HepG2 (cell line): ENCODE results near the gene LIF. TPM values are rescaled to one million over a fixed set of nuclear protein-coding genes. Genes with fewer than 3 reads are reported as not detected.
A peak's percentile ranks its signal among the peaks of the same experiment; 100 is the strongest.

ENCODE experiments used
- ATAC-seq: fragments of 200-7000 bp; cut with Tn5 transposase; 3 replicates; pipeline ENCODE4 v1.9.1; 2020; ENCODE audit warnings: mild to moderate bottlenecking, moderate library complexity
- BruUV-seq: library from RNA; stranded (reverse); fragments of 400-500 nt; replicated peaks from 2 replicates; lab custom pipeline; 2021; lab: Mats Ljungman, UMichigan
- CTCF ChIA-PET: fragments of 300-600 bp; formaldehyde crosslinking; extraction: SDS; loops from one replicate; lab custom pipeline; 2021; ENCODE audit warnings: low total read pairs, inconsistent platforms, low intra/inter-chr PET ratio; lab: Yijun Ruan, JAX
- POLR2A ChIA-PET: fragments of 350-600 bp; sonication (Branson Sonifier 250); formaldehyde crosslinking; loops from one replicate; lab custom pipeline; 2020; ENCODE audit warnings: antibody characterized with exemption, inconsistent platforms; lab: Yijun Ruan, JAX
- DNase-seq: peaks from one replicate; pipeline ENCODE4 v3.0.0-alpha.2; 2015; ENCODE audit warnings: low spot score
- FAIRE-seq: peaks from 3 replicates; lab custom pipeline; 2011; peaks lifted over from hg19 to GRCh38; lab: Jason Lieb, UNC
- H2AFZ ChIP-seq: one replicate; pipeline ENCODE4 v1.6.1; 2011; ENCODE audit warnings: low read length, inconsistent platforms
- H3K27ac ChIP-seq: fragments of 300-600 bp; 3 replicates; pipeline ENCODE4 v1.8.0; 2011; ENCODE audit warnings: mixed run types, mild to moderate bottlenecking, mixed read lengths, low read length, inconsistent platforms; ENCODE audit not compliant: insufficient read depth; ENCODE audit errors: extremely low read length
- H3K27me3 ChIP-seq, 2 experiments: fragments of 200-600 bp in 1 of 2; 2 replicates in 1 of 2; 3 replicates in 1 of 2; pipeline versions ENCODE4 v1.6.0 to v1.8.0; 2011; ENCODE audit warnings: low read length in 2 of 2, mild to moderate bottlenecking in 2 of 2, moderate library complexity in 2 of 2, inconsistent platforms in 1 of 2; ENCODE audit not compliant: insufficient read depth in 2 of 2, control insufficient read depth in 1 of 2
- H3K36me3 ChIP-seq, 2 experiments: fragments of 200-600 bp in 1 of 2; replicated peaks in 1 of 2; 2 replicates in 1 of 2; 3 replicates in 1 of 2; pipeline versions ENCODE4 v1.5.1 to v1.8.0; 2011; ENCODE audit warnings: low read length in 2 of 2, inconsistent platforms in 1 of 2; ENCODE audit not compliant: insufficient read depth in 2 of 2, control insufficient read depth in 1 of 2
- H3K4me1 ChIP-seq: 2 replicates; pipeline ENCODE4 v1.5.1; 2012; ENCODE audit warnings: low read length, inconsistent platforms; ENCODE audit not compliant: insufficient read depth
- H3K4me2 ChIP-seq: 2 replicates; pipeline ENCODE4 v1.6.0; 2011; ENCODE audit warnings: low read depth, low read length, inconsistent platforms
- H3K4me3 ChIP-seq, 3 experiments: fragments of 200-600 bp in 1 of 3; sonication (generic), shearing (Covaris generic) in 1 of 3; replicated peaks in 1 of 3; 2 replicates each; pipeline ENCODE4 v1.5.1; 2011 to 2016; ENCODE audit warnings: low read length in 3 of 3, inconsistent platforms in 2 of 3, low read depth in 2 of 3, mild to moderate bottlenecking in 2 of 3, control low read depth in 1 of 3, mixed read lengths in 1 of 3; ENCODE audit not compliant: insufficient read depth in 1 of 3
- H3K79me2 ChIP-seq: one replicate; pipeline ENCODE4 v1.6.1; 2011; ENCODE audit warnings: low read length, inconsistent platforms; ENCODE audit not compliant: insufficient read depth
- H3K9ac ChIP-seq: 2 replicates; pipeline ENCODE4 v1.6.0; 2011; ENCODE audit warnings: mild to moderate bottlenecking, low read depth, low read length, inconsistent platforms; ENCODE audit not compliant: insufficient read depth
- H3K9me3 ChIP-seq: 2 replicates; pipeline ENCODE4 v1.5.1; 2012; ENCODE audit warnings: mild to moderate bottlenecking, low read length
- H4K20me1 ChIP-seq: 2 replicates; pipeline ENCODE4 v1.6.0; 2011; ENCODE audit warnings: inconsistent platforms, mild to moderate bottlenecking, low read length, moderate library complexity; ENCODE audit not compliant: insufficient read depth
- HNRNPL ChIP-seq: fragments of 200-400 bp; formaldehyde crosslinking; IDR thresholded peaks from 2 replicates; pipeline ENCODE4 v1.6.1; 2017; ENCODE audit warnings: mild to moderate bottlenecking, low read depth, low read length
- LRRFIP1 ChIP-seq: sonication (generic); formaldehyde crosslinking; conservative IDR thresholded peaks from 2 replicates; pipeline ENCODE4 v1.4.0; 2020; ENCODE audit warnings: missing genetic modification reagents
- PATZ1 ChIP-seq: sonication (generic); formaldehyde crosslinking; IDR thresholded peaks from 2 replicates; pipeline ENCODE4 v1.4.0; 2020; ENCODE audit warnings: missing genetic modification reagents
- RARA ChIP-seq: IDR thresholded peaks from 2 replicates; pipeline ENCODE4 v1.6.1; 2016; ENCODE audit warnings: missing genetic modification reagents, missing compliant biosample characterization
- SOX13 ChIP-seq, 3 experiments: fragments of 450-650 bp in 1 of 3; sonication (generic) in 1 of 3; formaldehyde crosslinking in 1 of 3; IDR thresholded peaks in 2 of 3; conservative IDR thresholded peaks in 1 of 3; 2 replicates each; pipeline versions ENCODE4 v1.5.0 to v1.6.1; 2016 to 2020; ENCODE audit warnings: antibody characterized with exemption in 1 of 3, mild to moderate bottlenecking in 1 of 3, missing compliant biosample characterization in 1 of 3, missing genetic modification reagents in 1 of 3, moderate library complexity in 1 of 3
- WGBS: methylation state at CpG from one replicate; pipeline ENCODE4 v1.1.6; 2017; ENCODE audit warnings: low lambda C conversion rate; 5-methylcytosine and 5-hydroxymethylcytosine counted together
- in situ Hi-C: cut with HindIII; loops from 2 replicates; pipeline ENCODE4 v1.10.0; 2017; ENCODE audit warnings: low pct_unique_long_range_greater_than_20kb; ENCODE audit not compliant: extremely low pct_ligation_motif_present
- intact Hi-C: fragments of 100-400 bp; cut with micrococcal nuclease; formaldehyde crosslinking; loops from one replicate; pipeline ENCODE4 v1.10.0; 2022; ENCODE audit not compliant: unreplicated experiment
- polyA plus RNA-seq, 8 experiments: library from polyadenylated mRNA; depleted of rRNA in 3 of 8; stranded (reverse) in 7 of 8; unstranded in 1 of 8; fragments of >200 nt; fragmentation: Illumina TruSeq in 4 of 8; extraction: Trizol in 4 of 8; gene quantifications; 2 replicates each; pipeline versions ENCODE4 v1.2.1 to v1.2.3, GENCODE V29; 2011 to 2016; ENCODE audit warnings: low read depth in 4 of 8, missing spikeins in 1 of 8, mixed read lengths in 1 of 8; ENCODE audit not compliant: insufficient read depth in 1 of 8
- total RNA-seq, 5 experiments: library from RNA; depleted of rRNA; stranded (reverse); fragments of >200 nt; fragmentation: Illumina TruSeq; extraction: Trizol; gene quantifications; 2 replicates each; pipeline ENCODE4 v1.2.3, GENCODE V29; 2016; ENCODE audit warnings: low read depth in 1 of 5

Gene LIF
- total and polyA plus RNA-seq, 2 of the 13 experiments (the other 11 are each of a cell fraction or from before 2014, with no cell fraction given), result 3.6 to 8.5 TPM

- WGBS, result 37% methylated on average over 7 of the region's 12 CpGs
- CTCF ChIA-PET, result no interaction called here
- TF ChIP-seq SOX13 (IDR thresholded peaks at IDR 0.05) (no peak), SOX13 (CRISPR knock-in tag; conservative IDR thresholded peaks at IDR 0.05 in 1 of 2, IDR thresholded peaks at IDR 0.05 in 1 of 2) (no peak), LRRFIP1 (CRISPR knock-in tag) (no peak), RARA (CRISPR knock-in tag) (0 out of 2 replicates have a peak, but pooled peaks have one; percentile 7), HNRNPL (0 out of 2 replicates have a peak, but pooled peaks have one; percentile 47), PATZ1 (0 out of 2 replicates have a peak, but pooled peaks have one; percentile 40)
- TF ChIP-seq, all 625 proteins: peak for 3
- no peaks in the 10 kb centered on the region for H3K9me3 ChIP-seq
- peak overlapping the region; percentile 74 for H3K4me2 ChIP-seq
- H3K9ac ChIP-seq, result no peak overlapping the region
- H3K4me1 ChIP-seq, result peaks cover 63% of the 10 kb centered on the region
- FAIRE-seq (no peak), DNase-seq (no peak), ATAC-seq (no peak)
- H3K79me2 ChIP-seq, result no peaks in the 10 kb centered on the region
- no peaks in the 10 kb centered on the region for H3K36me3 ChIP-seq
- POLR2A ChIA-PET, result interaction anchor here (0.6 to 1.1 kb wide), 3 partner anchors 13 to 66 kb away, joined by 3 read pairs; no protein-coding TSS in a partner anchor
- in situ Hi-C loops (no loop called here), intact Hi-C loops (no loop called here)
- no peaks in the 10 kb centered on the region for H3K27me3 ChIP-seq
- no peaks in the 10 kb centered on the region for H4K20me1 ChIP-seq
- no peak overlapping the region for H3K27ac ChIP-seq
- H2AFZ ChIP-seq, result no peak overlapping the region
- H3K4me3 ChIP-seq, result peak overlapping the region in 2 of 3 experiments; percentile 49 to 67; a peak in 5 of 6 replicates
- no TSS peak for BruUV-seq
Observed at GRCh38 chr22:30247974-30248373, 1.4 kb upstream of the LIF start.
